H9 (cell line): ENCODE measurements around the gene LYPD6. TPM values are rescaled to one million over a fixed set of nuclear protein-coding genes. Genes with fewer than 3 reads are reported as not detected.

Experiments
- DNase-seq: peaks from one replicate; pipeline ENCODE4 v3.0.0-alpha.2; 2017
- H2AFZ ChIP-seq: one replicate; pipeline ENCODE4 v1.6.1; 2013; ENCODE audit warnings: mild to moderate bottlenecking, low read length, control low read depth, moderate library complexity
- H2AK5ac ChIP-seq: 2 replicates; pipeline ENCODE4 v1.6.1; 2013; ENCODE audit warnings: low read length, control low read depth, mixed read lengths; ENCODE audit not compliant: insufficient read length
- H2BK120ac ChIP-seq: one replicate; pipeline ENCODE4 v1.6.1; 2013; ENCODE audit warnings: low read depth, mild to moderate bottlenecking, low read length, control low read depth, inconsistent platforms; ENCODE audit not compliant: poor library complexity, severe bottlenecking
- H2BK12ac ChIP-seq: 2 replicates; pipeline ENCODE4 v1.6.1; 2013; ENCODE audit warnings: low read length, control low read depth, mixed read lengths, low read depth; ENCODE audit not compliant: insufficient read length
- H2BK15ac ChIP-seq: 2 replicates; pipeline ENCODE4 v1.6.1; 2013; ENCODE audit warnings: low read depth, low read length, control low read depth
- H2BK20ac ChIP-seq: one replicate; pipeline ENCODE4 v1.6.1; 2013; ENCODE audit warnings: low read depth, mild to moderate bottlenecking, low read length, control low read depth, inconsistent platforms; ENCODE audit not compliant: poor library complexity, severe bottlenecking
- H2BK5ac ChIP-seq: 2 replicates; pipeline ENCODE4 v1.6.1; 2013; ENCODE audit warnings: low read length, control low read depth, mixed read lengths; ENCODE audit not compliant: insufficient read length
- H3K14ac ChIP-seq: 2 replicates; pipeline ENCODE4 v1.6.1; 2013; ENCODE audit warnings: low read length, control low read depth; ENCODE audit not compliant: insufficient read depth
- H3K18ac ChIP-seq: 2 replicates; pipeline ENCODE4 v1.6.1; 2013; ENCODE audit warnings: low read depth, mild to moderate bottlenecking, mixed read lengths, low read length, control low read depth; ENCODE audit not compliant: insufficient read length
- H3K23ac ChIP-seq: 2 replicates; pipeline ENCODE4 v1.6.1; 2013; ENCODE audit warnings: low read length, control low read depth, mixed read lengths, low read depth; ENCODE audit not compliant: insufficient read length
- H3K23me2 ChIP-seq: 2 replicates; pipeline ENCODE4 v1.6.1; 2013; ENCODE audit warnings: low read depth, mild to moderate bottlenecking, mixed read lengths, low read length, control low read depth; ENCODE audit not compliant: insufficient read length, poor library complexity, severe bottlenecking
- H3K27ac ChIP-seq: 2 replicates; pipeline ENCODE4 v1.5.1; 2013; ENCODE audit warnings: low read length, control low read depth, mixed read lengths, low read depth; ENCODE audit not compliant: insufficient read length
- H3K27me3 ChIP-seq: 2 replicates; pipeline ENCODE4 v1.6.1; 2013; ENCODE audit warnings: low read length, control low read depth, inconsistent platforms; ENCODE audit not compliant: insufficient read depth
- H3K4ac ChIP-seq: 2 replicates; pipeline ENCODE4 v1.6.1; 2013; ENCODE audit warnings: low read depth, mild to moderate bottlenecking, control low read depth, inconsistent platforms, low read length, moderate library complexity
- H3K4me1 ChIP-seq: 2 replicates; pipeline ENCODE4 v1.6.1; 2013; ENCODE audit warnings: low read length, control low read depth, inconsistent platforms; ENCODE audit not compliant: insufficient read depth
- H3K4me2 ChIP-seq: 2 replicates; pipeline ENCODE4 v1.6.1; 2013; ENCODE audit warnings: low read length, control low read depth, mixed read lengths; ENCODE audit not compliant: insufficient read length, insufficient read depth
- H3K56ac ChIP-seq: 2 replicates; pipeline ENCODE4 v1.6.1; 2013; ENCODE audit warnings: low read depth, mild to moderate bottlenecking, mixed read lengths, low read length, control low read depth; ENCODE audit not compliant: insufficient read length
- H3K79me1 ChIP-seq: 2 replicates; pipeline ENCODE4 v1.6.1; 2013; ENCODE audit warnings: low read depth, mild to moderate bottlenecking, moderate library complexity, low read length, control low read depth, inconsistent platforms; ENCODE audit not compliant: insufficient read depth, poor library complexity, severe bottlenecking
- H3K79me2 ChIP-seq: 2 replicates; pipeline ENCODE4 v1.6.1; 2013; ENCODE audit warnings: low read length, control low read depth, inconsistent platforms; ENCODE audit not compliant: insufficient read depth
- H3K9ac ChIP-seq: 2 replicates; pipeline ENCODE4 v1.6.1; 2013; ENCODE audit warnings: low read length, control low read depth, mixed read lengths; ENCODE audit not compliant: insufficient read length; ENCODE audit errors: extremely low read depth
- H3K9me3 ChIP-seq: one replicate; pipeline ENCODE4 v1.6.1; 2013; ENCODE audit warnings: low read depth, low read length, inconsistent platforms; ENCODE audit not compliant: control insufficient read depth
- H3T11ph ChIP-seq: one replicate; pipeline ENCODE4 v1.6.1; 2013; ENCODE audit warnings: mild to moderate bottlenecking, low read length, control low read depth, inconsistent platforms
- H4K20me1 ChIP-seq: one replicate; pipeline ENCODE4 v1.6.1; 2013; ENCODE audit not compliant: control insufficient read depth, insufficient read length, insufficient read depth
- H4K5ac ChIP-seq: 2 replicates; pipeline ENCODE4 v1.6.1; 2013; ENCODE audit warnings: low read depth, mild to moderate bottlenecking, mixed read lengths, low read length, control low read depth; ENCODE audit not compliant: insufficient read length
- H4K8ac ChIP-seq: replicated peaks from 2 replicates; pipeline ENCODE4 v1.6.1; 2013; ENCODE audit warnings: low read length, control low read depth, mixed read lengths, low read depth; ENCODE audit not compliant: insufficient read length
- H4K91ac ChIP-seq: 2 replicates; pipeline ENCODE4 v1.6.1; 2013; ENCODE audit warnings: low read depth, mild to moderate bottlenecking, moderate library complexity, mixed read lengths, low read length, control low read depth; ENCODE audit not compliant: insufficient read length
- H3K27ac Mint-ChIP-seq, 3 experiments: 2 replicates in 2 of 3; 3 replicates in 1 of 3; pipeline ENCODE4 v1.8.0; 2020 to 2021; ENCODE audit warnings: mixed read lengths in 3 of 3, mild to moderate bottlenecking in 1 of 3, moderate library complexity in 1 of 3
- H3K27me3 Mint-ChIP-seq: 2 replicates; pipeline ENCODE4 v1.8.0; 2021; ENCODE audit warnings: low read depth, mild to moderate bottlenecking, moderate library complexity, mixed read lengths
- H3K36me3 Mint-ChIP-seq, 3 experiments: 2 replicates in 2 of 3; 3 replicates in 1 of 3; pipeline ENCODE4 v1.8.0; 2020 to 2021; ENCODE audit warnings: low read depth in 3 of 3, mixed read lengths in 3 of 3; ENCODE audit not compliant: insufficient read depth in 1 of 3
- H3K4me1 Mint-ChIP-seq, 2 experiments: 2 replicates each; pipeline ENCODE4 v1.8.0; 2020; ENCODE audit warnings: mixed read lengths in 2 of 2
- H3K4me3 Mint-ChIP-seq, 2 experiments: 2 replicates in 1 of 2; 3 replicates in 1 of 2; pipeline ENCODE4 v1.8.0; 2020 to 2021; ENCODE audit warnings: mild to moderate bottlenecking in 2 of 2, mixed read lengths in 2 of 2, moderate library complexity in 1 of 2
- H3K9me3 Mint-ChIP-seq, 2 experiments: 2 replicates in 1 of 2; 3 replicates in 1 of 2; pipeline ENCODE4 v1.8.0; 2020; ENCODE audit warnings: mild to moderate bottlenecking in 2 of 2, mixed read lengths in 2 of 2, moderate library complexity in 1 of 2
- WGBS: extraction: QIAGEN DNeasy Blood & Tissue Kit; methylation state at CpG from one replicate; pipeline ENCODE4 v1.1.7; 2013; ENCODE audit warnings: missing lambda C conversion rate, low lambda C conversion rate, mixed read lengths; ENCODE audit not compliant: insufficient read length; ENCODE audit errors: extremely low coverage; 5-methylcytosine and 5-hydroxymethylcytosine counted together
- total RNA-seq: library from RNA; stranded (reverse); gene quantifications from 2 replicates; pipeline ENCODE4 v1.2.1, GENCODE V29; 2021
- TF ChIP-seq, protein P1 (sequence below): fragments of 200-600 bp; sonication (generic); conservative IDR thresholded peaks from 3 replicates; pipeline ENCODE4 v1.8.0; 2021; ENCODE audit warnings: antibody characterized with exemption, mild to moderate bottlenecking

LYPD6 gene
- total RNA-seq, 1 experiment from 2014 or later: 3.0 TPM

DNA sequence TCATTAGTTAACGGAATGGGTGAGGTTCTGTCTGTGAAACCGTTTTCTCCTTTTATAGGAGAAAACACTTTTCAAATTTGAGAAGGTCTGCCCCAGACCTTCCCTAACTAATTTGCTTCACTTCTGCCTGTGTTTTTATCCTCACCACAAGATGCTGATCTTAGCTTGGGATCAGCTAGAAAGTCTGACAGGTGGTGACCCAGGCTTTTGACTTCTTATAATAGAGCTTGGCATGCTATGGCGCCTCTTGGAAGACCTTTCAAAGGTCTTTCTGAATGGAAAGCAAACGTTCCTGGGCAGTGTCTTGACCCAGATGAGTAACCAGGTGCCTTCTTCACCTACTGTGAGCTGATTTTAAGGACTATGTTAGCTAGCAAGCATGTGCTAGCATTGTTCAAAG lies 91.4 kb downstream of the LYPD6 start:
- no peak overlapping the region for H4K91ac ChIP-seq
- H3K9ac ChIP-seq: no peak overlapping the region
- no peak overlapping the region for H2BK5ac ChIP-seq
- H2AFZ ChIP-seq: no peak overlapping the region
- no peaks in the 10 kb centered on the region for H3K36me3 Mint-ChIP-seq
- no peak overlapping the region for H3K4me3 Mint-ChIP-seq
- H3K9me3 Mint-ChIP-seq: no peaks in the 10 kb centered on the region
- no peak overlapping the region for H2BK120ac ChIP-seq
- H3K4ac ChIP-seq: no peak overlapping the region
- no peak overlapping the region for H2BK15ac ChIP-seq
- H3K14ac ChIP-seq: no peak overlapping the region
- H3K27ac ChIP-seq: no peak overlapping the region
- H2BK12ac ChIP-seq: no peak overlapping the region
- H3T11ph ChIP-seq: no peak overlapping the region
- no peaks in the 10 kb centered on the region for H3K9me3 ChIP-seq
- H4K8ac ChIP-seq: no peak overlapping the region
- H3K23me2 ChIP-seq: no peaks in the 10 kb centered on the region
- no peaks in the 10 kb centered on the region for H3K27me3 Mint-ChIP-seq
- H4K20me1 ChIP-seq: no peaks in the 10 kb centered on the region
- no peak overlapping the region for H3K56ac ChIP-seq
- no CpG with 5 or more reads among the region's 4 CpGs for WGBS
- H3K4me1 ChIP-seq: no peaks in the 10 kb centered on the region; the same call in 1 of the 2 replicates
- H3K4me1 Mint-ChIP-seq: peaks cover 15 to 20% of the 10 kb centered on the region in 2 experiments
- no peaks in the 10 kb centered on the region for H3K79me1 ChIP-seq
- no peak overlapping the region for H3K18ac ChIP-seq
- no peak overlapping the region for H2AK5ac ChIP-seq
- TF ChIP-seq, protein P1, sequence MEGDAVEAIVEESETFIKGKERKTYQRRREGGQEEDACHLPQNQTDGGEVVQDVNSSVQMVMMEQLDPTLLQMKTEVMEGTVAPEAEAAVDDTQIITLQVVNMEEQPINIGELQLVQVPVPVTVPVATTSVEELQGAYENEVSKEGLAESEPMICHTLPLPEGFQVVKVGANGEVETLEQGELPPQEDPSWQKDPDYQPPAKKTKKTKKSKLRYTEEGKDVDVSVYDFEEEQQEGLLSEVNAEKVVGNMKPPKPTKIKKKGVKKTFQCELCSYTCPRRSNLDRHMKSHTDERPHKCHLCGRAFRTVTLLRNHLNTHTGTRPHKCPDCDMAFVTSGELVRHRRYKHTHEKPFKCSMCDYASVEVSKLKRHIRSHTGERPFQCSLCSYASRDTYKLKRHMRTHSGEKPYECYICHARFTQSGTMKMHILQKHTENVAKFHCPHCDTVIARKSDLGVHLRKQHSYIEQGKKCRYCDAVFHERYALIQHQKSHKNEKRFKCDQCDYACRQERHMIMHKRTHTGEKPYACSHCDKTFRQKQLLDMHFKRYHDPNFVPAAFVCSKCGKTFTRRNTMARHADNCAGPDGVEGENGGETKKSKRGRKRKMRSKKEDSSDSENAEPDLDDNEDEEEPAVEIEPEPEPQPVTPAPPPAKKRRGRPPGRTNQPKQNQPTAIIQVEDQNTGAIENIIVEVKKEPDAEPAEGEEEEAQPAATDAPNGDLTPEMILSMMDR: no peak
- no peak overlapping the region for H4K5ac ChIP-seq
- no peaks in the 10 kb centered on the region for H3K27me3 ChIP-seq
- H3K79me2 ChIP-seq: no peaks in the 10 kb centered on the region
- no peak overlapping the region for H3K4me2 ChIP-seq
- DNase-seq: no peak
- no peak overlapping the region for H3K27ac Mint-ChIP-seq
- H2BK20ac ChIP-seq: no peak overlapping the region
- no peak overlapping the region for H3K23ac ChIP-seq
